ENCODE results near the gene MRTFB. TPM values are rescaled to one million over a fixed set of nuclear protein-coding genes. Genes with fewer than 3 reads are reported as not detected.

Gene MRTFB
- total and polyA plus RNA-seq, 3 donors from 2014 or later, result 41.4 to 140 (median 91.4) TPM

- Histone ChIP-seq H3K4me3 (no peak overlapping the region), H3K27me3 (no peaks in the 10 kb centered on the region), H3K27ac (no peak overlapping the region), H3K36me3 (ENCODE audit: low read depth, missing control alignments) (no peaks in the 10 kb centered on the region), H3K4me1 (peaks cover under 1% of the 10 kb centered on the region), H3K9me3 (no peaks in the 10 kb centered on the region)
- intact Hi-C loops (cut with DNase I; ENCODE audit: low total_unique reads), result loop anchor here (10.0 kb wide), 1 partner anchor 365 kb away; the partner anchor contains the start of gene ERCC4
- TF ChIP-seq CTCF (IDR thresholded peaks at IDR 0.05) (peak in 2 of 3 experiments; percentile 38 to 45), POLR2A (IDR thresholded peaks at IDR 0.05) (no peak)
- DNase-seq, result peak; percentile 47
- WGBS, 2 donors, result 51 to 57% methylated on average over 9 of the region's 9 CpGs
These were observed 218.7 kb downstream of the MRTFB start for GRCh38 chr16:14289692-14290340.

- no peaks in the 10 kb centered on the region for H3K27me3 ChIP-seq
These were observed 220.2 kb downstream of the MRTFB start for GRCh38 chr16:14291286-14291685.

GRCh38 chr16:14292051-14292825 is 221.1 kb downstream of the MRTFB start:
- WGBS, 2 donors, result 81 to 85% methylated on average over 10 of the region's 10 CpGs
- intact Hi-C loops (cut with DNase I; ENCODE audit: low total_unique reads), result no loop called here
- no peaks in the 10 kb centered on the region for H3K4me1 ChIP-seq
- DNase-seq, result peak; percentile 16
- no peaks in the 10 kb centered on the region for H3K27me3 ChIP-seq
- no peaks in the 10 kb centered on the region for H3K36me3 ChIP-seq (ENCODE audit: low read depth, missing control alignments)
- TF ChIP-seq POLR2A (IDR thresholded peaks at IDR 0.05) (no peak), CTCF (IDR thresholded peaks at IDR 0.05) (no peak)
- H3K27ac ChIP-seq, result no peak overlapping the region
- no peak overlapping the region for H3K4me3 ChIP-seq
- no peaks in the 10 kb centered on the region for H3K9me3 ChIP-seq

More at GRCh38 chr16:14291286-14291685, 220.2 kb downstream of the MRTFB start:
- WGBS, 2 donors, result 90 to 91% methylated on average over 8 of the region's 8 CpGs
- intact Hi-C loops (cut with DNase I; ENCODE audit: low total_unique reads), result no loop called here
- no peak for DNase-seq
- H3K36me3 ChIP-seq (ENCODE audit: low read depth, missing control alignments), result no peaks in the 10 kb centered on the region
- no peaks in the 10 kb centered on the region for H3K4me1 ChIP-seq
- H3K9me3 ChIP-seq, result no peaks in the 10 kb centered on the region
- no peak overlapping the region for H3K27ac ChIP-seq
- H3K4me3 ChIP-seq, result no peak overlapping the region
- TF ChIP-seq CTCF (IDR thresholded peaks at IDR 0.05), result no peak
- TF ChIP-seq POLR2A (IDR thresholded peaks at IDR 0.05), result no peak

- Histone ChIP-seq H3K36me3 (ENCODE audit: low read depth, missing control alignments) (no peaks in the 10 kb centered on the region), H3K4me1 (peaks cover 6% of the 10 kb centered on the region), H3K27me3 (no peaks in the 10 kb centered on the region), H3K4me3 (no peak overlapping the region), H3K27ac (no peak overlapping the region), H3K9me3 (no peaks in the 10 kb centered on the region)
- TF ChIP-seq POLR2A (IDR thresholded peaks at IDR 0.05) (no peak), CTCF (IDR thresholded peaks at IDR 0.05) (no peak)
- DNase-seq, result no peak
- 92 to 93% methylated on average over 3 of the region's 3 CpGs for WGBS, 2 donors
- intact Hi-C loops (cut with DNase I; ENCODE audit: low total_unique reads), result no loop called here
These were observed 225.5 kb downstream of the MRTFB start for GRCh38 chr16:14296663-14297062.

Measured in testis (tissue), 3 donors.